Upper lobe of left lung (tissue), 6 donors: ENCODE measurements around the gene SELENOH. TPM values are rescaled to one million over a fixed set of nuclear protein-coding genes. Genes with fewer than 3 reads are reported as not detected.
"Not testable (repeated sequence)": the region's sequence is repeated elsewhere in the genome, so short reads cannot be mapped to it uniquely, and the experiment has no call there.

Source experiments
- ATAC-seq, 2 donors: fragments of 200-7000 bp; cut with Tn5 transposase; one replicate each; pipeline ENCODE4 v1.9.1; 2022; ENCODE audit warnings: mild to moderate bottlenecking in 2 of 2, moderate library complexity in 2 of 2; ENCODE audit not compliant: low FRiP score in 2 of 2
- DNase-seq, 2 donors: peaks; one replicate each; pipeline ENCODE4 v3.0.0-alpha.2; 2019 to 2020
- H3K27ac ChIP-seq, 4 donors: fragments of 200-600 bp; sonication (generic); one replicate each; pipeline ENCODE4 v1.5.1; 2016 to 2019
- H3K27me3 ChIP-seq, 4 donors: fragments of 200-600 bp; sonication (generic); one replicate each; pipeline ENCODE4 v1.5.1; 2017 to 2019
- H3K36me3 ChIP-seq, 4 donors: fragments of 200-600 bp; sonication (generic); one replicate each; pipeline ENCODE4 v1.5.1; 2016 to 2019
- H3K4me1 ChIP-seq, 4 donors: fragments of 200-600 bp; sonication (generic); one replicate each; pipeline ENCODE4 v1.5.1; 2018 to 2019
- H3K4me3 ChIP-seq, 4 donors: fragments of 200-600 bp; sonication (generic); one replicate each; pipeline ENCODE4 v1.5.1; 2017 to 2019; ENCODE audit warnings: mild to moderate bottlenecking in 2 of 4, moderate library complexity in 1 of 4
- H3K9me3 ChIP-seq, 4 donors: fragments of 200-600 bp; sonication (generic); one replicate each; pipeline ENCODE4 v1.5.1; 2018 to 2019
- EP300 ChIP-seq, 4 donors: sonication (generic); formaldehyde crosslinking; IDR thresholded peaks; one replicate each; pipeline ENCODE4 v1.5.1; 2017; ENCODE audit warnings: antibody characterized with exemption in 4 of 4, control low read depth in 2 of 4
- POLR2A ChIP-seq, 4 donors: fragments of 450-650 bp; IDR thresholded peaks; one replicate each; pipeline ENCODE4 v1.5.1; 2016 to 2017; ENCODE audit warnings: antibody characterized with exemption in 4 of 4, mild to moderate bottlenecking in 2 of 4
- POLR2AphosphoS5 ChIP-seq, 2 donors: sonication (generic); formaldehyde crosslinking; IDR thresholded peaks; one replicate each; pipeline ENCODE4 v1.5.1; 2017; ENCODE audit warnings: antibody characterized with exemption in 2 of 2
- WGBS, 2 donors: methylation state at CpG; one replicate each; pipeline ENCODE4 v1.1.5; 2017 to 2018; 5-methylcytosine and 5-hydroxymethylcytosine counted together
- total RNA-seq, 6 donors: library from RNA; depleted of rRNA in 4 of 6; stranded (reverse); fragments of >200 nt in 4 of 6; gene quantifications; one replicate each; pipeline versions ENCODE4 v1.1.0 to v1.2.1, GENCODE V29; 2016 to 2021
- TF ChIP-seq, protein P1 (sequence below), 6 experiments: fragments of 450-650 bp in 4 of 6; fragments of 200-600 bp in 2 of 6; sonication (generic) in 2 of 6; IDR thresholded peaks; one replicate each; pipeline ENCODE4 v1.5.1; 2016 to 2019; ENCODE audit warnings: antibody characterized with exemption in 6 of 6
- donor health status: DM: no; HTN: no; CAD: no; lungs with moderate emphysema.
- donor health status: DM: no; HTN: yes; CAD: no; lungs with severe emphysema.

Gene SELENOH
- total RNA-seq, 6 donors from 2014 or later: 56.6 to 138 (median 120) TPM

DNA sequence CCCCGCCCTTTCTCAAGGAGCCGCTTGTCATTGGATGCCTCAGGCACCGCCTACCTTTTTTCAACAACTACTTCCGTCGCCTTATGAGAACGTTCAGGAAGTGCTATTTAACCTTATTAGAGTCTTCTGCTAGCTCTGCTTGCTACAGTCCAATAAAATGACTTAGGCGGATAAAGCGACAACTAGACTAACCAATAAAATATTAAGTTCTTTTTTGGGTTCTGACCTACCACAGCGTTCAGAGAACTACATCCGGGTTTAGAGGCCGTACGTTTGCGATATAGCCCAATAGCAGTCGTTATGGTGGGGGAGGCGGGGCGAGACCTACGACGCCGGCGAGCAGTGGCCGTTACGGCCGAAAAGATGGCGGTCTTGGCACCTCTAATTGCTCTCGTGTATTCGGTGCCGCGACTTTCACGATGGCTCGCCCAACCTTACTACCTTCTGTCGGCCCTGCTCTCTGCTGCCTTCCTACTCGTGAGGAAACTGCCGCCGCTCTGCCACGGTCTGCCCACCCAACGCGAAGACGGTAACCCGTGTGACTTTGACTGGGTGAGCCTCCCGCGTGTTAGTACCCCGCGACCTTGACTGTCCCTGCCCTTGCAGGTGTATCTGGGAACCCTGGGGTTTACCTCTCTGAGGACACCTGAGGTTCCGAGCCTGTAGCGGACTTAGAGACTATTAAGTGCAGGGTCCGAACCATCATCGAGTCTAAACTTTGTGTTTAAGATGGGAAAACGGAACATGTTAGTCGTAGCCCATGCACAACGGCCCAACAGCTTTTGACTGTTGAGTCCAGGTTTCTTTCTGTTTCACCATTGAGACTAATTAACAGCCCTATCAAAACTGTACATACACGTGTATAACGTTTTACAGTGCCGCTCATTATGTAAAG, 28.8 kb upstream of the SELENOH start, which contains the start of gene TMX2:
TSS of gene TMX2 (plus strand) at position 338 of the 895 bp plus-strand sequence. CDS start at position 364, 26 bp downstream.
- peaks cover 0 to 3% (median 0%) of the 10 kb centered on the region in 4 donors for H3K36me3 ChIP-seq
- peak within 1 kb of the TSS; percentile 80 to 99 (median 92) for H3K4me3 ChIP-seq
- TF ChIP-seq, protein P1, sequence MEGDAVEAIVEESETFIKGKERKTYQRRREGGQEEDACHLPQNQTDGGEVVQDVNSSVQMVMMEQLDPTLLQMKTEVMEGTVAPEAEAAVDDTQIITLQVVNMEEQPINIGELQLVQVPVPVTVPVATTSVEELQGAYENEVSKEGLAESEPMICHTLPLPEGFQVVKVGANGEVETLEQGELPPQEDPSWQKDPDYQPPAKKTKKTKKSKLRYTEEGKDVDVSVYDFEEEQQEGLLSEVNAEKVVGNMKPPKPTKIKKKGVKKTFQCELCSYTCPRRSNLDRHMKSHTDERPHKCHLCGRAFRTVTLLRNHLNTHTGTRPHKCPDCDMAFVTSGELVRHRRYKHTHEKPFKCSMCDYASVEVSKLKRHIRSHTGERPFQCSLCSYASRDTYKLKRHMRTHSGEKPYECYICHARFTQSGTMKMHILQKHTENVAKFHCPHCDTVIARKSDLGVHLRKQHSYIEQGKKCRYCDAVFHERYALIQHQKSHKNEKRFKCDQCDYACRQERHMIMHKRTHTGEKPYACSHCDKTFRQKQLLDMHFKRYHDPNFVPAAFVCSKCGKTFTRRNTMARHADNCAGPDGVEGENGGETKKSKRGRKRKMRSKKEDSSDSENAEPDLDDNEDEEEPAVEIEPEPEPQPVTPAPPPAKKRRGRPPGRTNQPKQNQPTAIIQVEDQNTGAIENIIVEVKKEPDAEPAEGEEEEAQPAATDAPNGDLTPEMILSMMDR (IDR thresholded peaks at IDR 0.05): no peak
- TF ChIP-seq POLR2AphosphoS5 (IDR thresholded peaks at IDR 0.05): peak; percentile 64 to 78
- no peak for TF ChIP-seq EP300 (IDR thresholded peaks at IDR 0.05)
- TF ChIP-seq POLR2A (IDR thresholded peaks at IDR 0.05): peak in 2 of 4 donors; percentile 38 to 64
- H3K9me3 ChIP-seq: no peaks in the 10 kb centered on the region
- DNase-seq (peak; percentile 94 to 96), ATAC-seq (peak; percentile 97 to 99)
- 1 to 2% methylated on average over 16 to 53 of the region's 53 CpGs for WGBS, 2 donors
- peak within 1 kb of the TSS; percentile 85 to 91 (median 87) for H3K27ac ChIP-seq
- H3K4me1 ChIP-seq: peaks cover 29 to 49% (median 31%) of the 10 kb centered on the region in 4 donors
- no peaks in the 10 kb centered on the region for H3K27me3 ChIP-seq

DNA sequence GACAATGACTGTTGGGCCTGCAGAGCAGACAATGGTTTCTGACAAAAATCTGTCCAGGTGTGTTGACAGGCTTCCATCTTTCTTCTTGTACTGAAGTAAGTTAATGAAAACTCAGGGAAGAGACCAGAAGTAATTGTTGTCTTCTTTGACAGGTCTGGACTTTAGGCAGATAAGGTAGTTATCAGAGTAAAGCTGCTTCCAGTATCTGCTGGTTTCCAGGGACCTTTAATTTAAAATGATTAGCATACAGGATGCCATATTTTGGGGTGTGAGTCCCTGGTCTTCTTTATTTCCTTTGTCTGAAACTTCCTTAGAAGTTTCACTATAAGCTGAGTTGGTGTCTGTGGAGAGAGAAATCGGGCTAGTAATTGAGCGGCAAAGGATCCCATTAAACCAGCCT, 27.5 kb upstream of the SELENOH start:
- Histone ChIP-seq H3K9me3 (no peaks in the 10 kb centered on the region), H3K36me3 (peaks cover 0 to 9% (median 0%) of the 10 kb centered on the region in 4 donors), H3K4me3 (peak overlapping the region in 2 of 4 donors; percentile 80 to 91), H3K27ac (no peak overlapping the region), H3K27me3 (no peaks in the 10 kb centered on the region), H3K4me1 (peaks cover 29 to 49% (median 31%) of the 10 kb centered on the region in 4 donors)
- no peak for DNase-seq
- ATAC-seq: no peak
- 91 to 98% methylated on average over 2 of the region's 2 CpGs for WGBS, 2 donors
- TF ChIP-seq, protein P1 (IDR thresholded peaks at IDR 0.05): no peak
- no peak for TF ChIP-seq POLR2A (IDR thresholded peaks at IDR 0.05)

DNA sequence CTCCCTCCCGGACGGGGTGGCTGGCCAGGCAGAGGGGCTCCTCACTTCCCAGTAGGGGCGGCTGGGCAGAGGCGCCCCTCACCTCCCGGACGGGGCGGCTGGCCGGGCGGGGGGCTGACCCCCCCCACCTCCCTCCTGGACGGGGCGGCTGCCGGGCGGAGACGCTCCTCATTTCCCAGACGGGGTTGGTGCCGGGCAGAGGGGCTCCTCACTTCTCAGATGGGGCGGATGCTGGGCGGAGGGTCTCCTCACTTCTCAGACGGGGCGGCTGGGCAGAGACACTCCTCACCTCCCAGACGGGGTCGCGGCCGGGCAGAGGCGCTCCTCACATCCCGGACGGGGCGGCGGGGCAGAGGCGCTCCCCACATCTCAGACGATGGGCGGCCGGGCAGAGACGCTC, 24.6 kb upstream of the SELENOH start:
- ATAC-seq, H3K27ac ChIP-seq, H3K9me3 ChIP-seq, H3K4me3 ChIP-seq, H3K27me3 ChIP-seq: not testable (repeated sequence)
- DNase-seq: peak in 1 of 2 donors; percentile 52
- 96% methylated on average over 9 of the region's 34 CpGs; no CpG with 5 or more reads in 1 of the 2 donors for WGBS, 2 donors
- peaks cover 0 to 26% (median 7%) of the 10 kb centered on the region in 4 donors for H3K36me3 ChIP-seq
- peaks cover 18 to 23% (median 19%) of the 10 kb centered on the region in 4 donors for H3K4me1 ChIP-seq

DNA sequence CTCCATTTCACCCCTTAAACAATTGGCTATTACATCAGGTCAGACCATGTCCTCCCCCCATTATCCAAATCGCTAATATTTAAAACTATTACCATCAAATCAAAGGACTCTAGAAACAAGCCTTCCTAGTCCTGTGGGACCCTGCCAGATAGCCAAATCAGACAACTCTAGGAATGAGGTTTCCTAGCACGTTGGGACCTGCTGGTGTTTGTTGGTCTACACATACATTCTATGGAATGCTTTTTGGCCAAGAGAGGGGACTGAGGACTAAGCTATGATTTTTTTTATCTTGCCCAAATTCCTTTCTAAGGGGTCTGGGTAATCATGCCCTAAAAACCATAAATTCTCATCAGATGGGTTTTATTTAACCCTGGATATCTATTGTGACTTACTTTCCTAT, 14.1 kb upstream of the SELENOH start:
- DNase-seq (no peak), ATAC-seq (no peak)
- 75 to 93% methylated on average over 2 of the region's 2 CpGs for WGBS, 2 donors
- Histone ChIP-seq H3K27me3 (no peaks in the 10 kb centered on the region), H3K4me3 (no peak overlapping the region), H3K9me3 (no peaks in the 10 kb centered on the region), H3K36me3 (peaks cover 0 to 6% (median 2%) of the 10 kb centered on the region in 4 donors), H3K27ac (no peak overlapping the region), H3K4me1 (peaks cover 0 to 1% (median 0%) of the 10 kb centered on the region in 4 donors)
- no peak for TF ChIP-seq POLR2A (IDR thresholded peaks at IDR 0.05)
- TF ChIP-seq POLR2AphosphoS5 (IDR thresholded peaks at IDR 0.05): no peak
- TF ChIP-seq EP300 (IDR thresholded peaks at IDR 0.05): no peak
- TF ChIP-seq, protein P1 (IDR thresholded peaks at IDR 0.05): no peak

DNA sequence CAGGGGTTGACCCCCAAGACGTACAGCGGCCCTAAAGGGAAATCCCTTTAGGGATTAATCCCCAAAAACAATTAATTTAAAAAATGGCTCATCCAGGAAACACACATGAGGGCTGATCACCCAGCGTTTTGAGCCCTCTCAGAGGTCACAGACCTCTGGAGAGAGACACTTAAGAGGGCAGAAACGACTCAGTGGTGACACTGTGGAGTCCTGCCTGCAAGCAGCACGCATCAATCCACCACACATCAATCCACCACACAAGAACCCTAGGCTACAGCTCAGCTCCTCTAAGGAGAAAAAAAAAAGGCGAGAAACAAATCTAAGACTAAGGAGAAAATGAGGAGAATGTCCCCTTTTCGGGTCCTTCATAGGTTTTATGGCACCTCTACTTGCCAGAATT, 12.5 kb upstream of the SELENOH start:
- H3K4me1 ChIP-seq: peaks cover 0 to 3% (median 0%) of the 10 kb centered on the region in 4 donors
- H3K9me3 ChIP-seq: no peaks in the 10 kb centered on the region
- no peaks in the 10 kb centered on the region for H3K36me3 ChIP-seq
- ATAC-seq (no peak), DNase-seq (no peak)
- 81% methylated on average over 7 of the region's 7 CpGs for WGBS, 2 donors
- no peak overlapping the region for H3K27ac ChIP-seq
- H3K4me3 ChIP-seq: no peak overlapping the region
- H3K27me3 ChIP-seq: no peaks in the 10 kb centered on the region
- TF ChIP-seq, protein P1 (IDR thresholded peaks at IDR 0.05): no peak
- TF ChIP-seq POLR2AphosphoS5 (IDR thresholded peaks at IDR 0.05) (no peak), EP300 (IDR thresholded peaks at IDR 0.05) (no peak), POLR2A (IDR thresholded peaks at IDR 0.05) (no peak)
